GM19025 (cell line): ENCODE data around the gene GPR25.
A peak's percentile ranks its signal among the peaks of the same experiment; 100 is the strongest.

ENCODE experiments used
- ATAC-seq: cut with Tn5 transposase; IDR thresholded peaks from one replicate; pipeline ENCODE4 v1.9.1; 2021; ENCODE audit warnings: mild to moderate bottlenecking, low read depth, moderate library complexity; ENCODE audit not compliant: unreplicated experiment

Gene GPR25

DNA sequence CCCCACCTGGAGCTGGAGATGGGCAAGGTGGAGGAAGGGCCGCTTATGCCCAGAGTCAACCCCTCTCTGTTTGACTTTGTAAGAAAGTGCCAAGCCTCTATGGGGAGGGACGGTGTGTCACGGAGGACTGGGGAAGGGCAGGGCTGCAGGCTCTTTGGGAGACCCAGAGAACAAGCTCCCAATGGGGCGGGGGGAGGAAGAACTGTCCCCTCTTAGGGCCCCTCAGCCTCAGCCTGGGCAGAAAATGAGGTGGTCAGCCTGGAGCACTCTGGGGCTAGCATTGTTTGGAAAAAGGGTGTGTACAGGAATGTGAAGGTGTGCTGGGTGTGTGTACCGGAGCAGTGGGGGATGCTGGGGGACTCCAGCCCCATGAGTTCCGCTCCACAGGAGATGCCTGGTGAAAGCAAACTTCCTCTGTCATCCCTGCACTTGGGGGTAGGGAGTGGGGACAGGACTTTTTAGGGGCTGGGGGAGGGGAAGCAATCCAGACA lies 20.7 kb downstream of the GPR25 start:
- ATAC-seq = no peak

DNA sequence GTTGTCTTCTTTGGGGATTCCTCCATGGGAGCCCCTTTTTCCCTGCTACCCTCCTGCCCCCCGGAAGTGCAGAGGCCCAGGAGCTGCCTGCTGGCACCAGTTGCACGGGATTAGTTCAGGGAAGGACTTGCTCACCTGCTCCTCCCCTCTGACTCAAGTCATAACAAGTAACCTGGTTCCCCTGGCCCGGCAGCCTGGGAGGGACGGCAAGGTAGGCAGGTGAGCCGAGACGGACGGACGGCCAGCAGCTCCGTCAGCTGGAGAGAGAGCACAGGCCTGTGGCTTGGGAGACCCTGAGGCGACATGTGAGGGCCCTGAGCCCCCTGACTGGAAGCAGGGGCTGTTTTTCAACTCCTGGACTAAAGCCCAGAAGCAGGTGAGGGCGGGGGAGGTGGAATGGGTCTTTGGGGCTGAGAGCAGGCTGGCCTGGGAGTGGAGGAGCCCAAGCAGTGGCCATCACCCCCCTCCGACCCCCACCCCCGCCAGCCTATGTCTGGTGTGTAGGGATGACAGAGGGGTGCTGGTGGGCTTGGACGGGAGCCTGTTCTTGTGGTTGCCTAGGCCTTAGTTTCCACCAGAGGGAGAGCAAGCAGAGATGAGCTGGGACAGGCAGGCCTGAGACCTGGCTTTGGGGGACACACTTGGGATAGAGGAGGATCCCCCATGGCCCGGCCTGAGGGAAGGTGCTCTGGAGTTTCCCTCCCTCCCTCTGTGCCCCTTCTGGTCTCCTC lies 22.1 kb downstream of the GPR25 start, which contains the start of gene INAVA:
Gene INAVA, plus strand, starts transcription at position 189 of the 731 bp plus-strand sequence. CDS start 3,501 bp downstream, outside the sequence.
- ATAC-seq = no peak

DNA sequence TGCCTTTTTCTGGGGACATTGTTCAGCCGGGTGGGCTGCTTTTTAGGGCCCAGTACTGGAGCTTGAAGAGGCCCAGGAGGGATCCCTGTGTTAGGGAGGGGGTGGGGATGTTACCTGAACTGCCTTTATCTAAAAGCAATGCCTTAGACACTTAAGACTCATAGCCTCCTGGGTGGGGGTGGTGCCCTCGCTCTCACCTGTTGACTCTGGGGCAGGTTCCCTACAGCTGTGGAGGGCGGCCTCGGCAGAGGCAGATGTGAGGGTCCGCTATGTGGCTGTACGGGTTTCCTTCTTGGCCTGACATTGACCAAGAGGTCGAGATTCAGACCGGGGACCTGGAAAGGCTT lies 22.6 kb downstream of the GPR25 start:
- ATAC-seq = no peak

DNA sequence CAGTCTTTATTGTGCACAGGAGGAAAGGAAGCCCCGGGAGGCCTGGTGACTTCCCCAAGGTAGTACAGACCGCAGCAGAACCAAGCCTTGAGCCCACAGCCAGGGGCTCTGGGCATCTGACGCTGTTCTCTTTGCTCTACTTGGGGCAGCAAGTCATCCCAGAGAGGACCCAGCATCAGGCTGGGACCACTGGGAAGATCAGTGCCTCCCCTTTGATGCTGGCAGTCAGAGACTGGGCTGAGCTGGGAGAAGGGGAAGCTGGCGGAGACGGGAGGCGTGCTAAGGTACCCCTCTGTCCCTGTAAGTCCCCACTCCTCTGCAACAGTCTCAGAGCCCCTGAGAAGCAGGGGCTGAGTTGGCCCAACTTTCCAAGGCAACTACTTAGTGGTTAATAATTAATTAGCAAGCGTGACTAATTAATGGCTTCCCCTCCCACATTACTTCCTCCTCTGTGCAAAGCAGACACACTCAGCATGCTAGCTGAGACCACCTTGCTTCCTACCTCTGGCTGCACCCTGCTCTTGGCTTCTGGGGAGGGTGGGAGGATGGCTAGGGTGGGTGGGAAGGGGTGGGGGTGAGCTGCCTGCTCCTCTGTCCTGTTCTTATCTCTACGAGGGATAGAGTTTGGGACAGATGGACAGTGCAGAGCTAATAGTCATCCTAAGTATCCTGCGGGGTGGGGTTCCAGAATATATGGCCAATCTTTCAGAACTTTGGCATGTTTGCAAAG lies 23.2 kb downstream of the GPR25 start:
- peak; percentile 52 for ATAC-seq

DNA sequence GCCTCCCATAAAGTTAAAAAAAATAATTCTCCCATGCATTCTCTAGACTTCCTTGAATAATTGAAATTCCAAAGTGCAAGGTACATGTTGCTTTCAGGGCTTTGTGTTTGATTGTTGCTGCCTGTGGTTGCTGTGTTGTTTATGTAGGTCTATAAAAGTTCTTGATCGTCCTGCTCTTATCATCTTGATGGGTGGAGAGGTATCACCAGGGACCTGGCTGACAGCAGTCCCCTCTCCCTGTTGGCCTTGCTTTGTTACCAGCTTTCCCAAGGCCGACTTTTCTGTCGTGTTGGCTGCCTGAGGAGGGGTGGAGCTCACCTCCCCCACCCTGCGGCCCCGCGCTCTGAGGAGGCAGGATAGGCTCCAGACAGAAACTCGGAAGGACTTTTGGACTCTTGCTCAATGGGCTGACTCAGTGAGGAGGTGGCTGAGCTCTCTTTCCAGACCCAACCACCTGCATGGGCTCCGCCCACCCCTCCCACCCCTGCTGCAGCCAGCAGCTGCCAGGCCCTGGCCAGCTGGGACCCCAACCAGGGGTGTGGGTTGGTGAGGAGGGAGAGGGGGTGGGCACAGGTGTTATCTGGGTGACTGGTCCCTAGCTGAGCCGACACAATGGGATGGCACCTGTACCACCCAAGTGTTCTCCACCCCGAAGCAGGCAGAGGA lies 23.9 kb downstream of the GPR25 start:
- no peak for ATAC-seq

DNA sequence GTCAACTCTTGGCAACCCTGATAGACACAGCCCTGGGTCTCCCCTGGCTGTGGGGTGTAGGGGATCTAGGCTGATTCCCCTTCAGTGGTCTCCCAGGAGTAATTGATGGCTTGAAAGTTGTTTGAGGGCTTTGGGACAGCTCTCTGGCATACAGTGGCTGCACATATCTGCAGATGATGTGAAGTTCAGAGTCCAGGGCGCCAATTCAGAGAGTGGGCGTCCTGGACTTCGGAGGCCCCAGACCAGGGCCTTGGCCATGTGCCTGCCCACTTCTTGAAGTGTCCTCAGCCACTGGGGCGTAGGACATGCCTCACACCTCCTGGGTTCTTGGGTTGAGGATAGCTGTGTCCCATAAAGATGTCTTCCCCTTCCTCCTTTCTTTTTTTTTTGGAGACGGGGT lies 24.5 kb downstream of the GPR25 start:
- ATAC-seq = no peak

DNA sequence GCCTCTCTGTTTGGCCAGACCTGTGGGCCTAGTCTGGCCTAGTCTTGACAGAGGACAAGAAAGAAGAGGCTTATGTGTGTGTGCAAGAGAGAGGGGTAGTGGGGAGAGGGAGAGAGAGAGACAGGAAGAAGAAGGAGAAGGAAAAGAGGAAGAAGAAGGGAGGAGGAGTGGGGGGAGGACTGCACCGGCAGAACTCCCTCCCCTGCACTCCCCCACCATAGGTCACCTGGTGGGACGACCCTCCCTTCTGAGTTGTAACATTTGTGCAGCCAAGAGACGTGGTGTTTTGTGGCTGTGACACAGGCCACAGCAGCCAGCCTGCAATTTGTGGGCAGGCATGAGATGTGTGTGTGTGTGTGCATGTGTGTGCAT lies 26.2 kb downstream of the GPR25 start:
- ATAC-seq = no peak

DNA sequence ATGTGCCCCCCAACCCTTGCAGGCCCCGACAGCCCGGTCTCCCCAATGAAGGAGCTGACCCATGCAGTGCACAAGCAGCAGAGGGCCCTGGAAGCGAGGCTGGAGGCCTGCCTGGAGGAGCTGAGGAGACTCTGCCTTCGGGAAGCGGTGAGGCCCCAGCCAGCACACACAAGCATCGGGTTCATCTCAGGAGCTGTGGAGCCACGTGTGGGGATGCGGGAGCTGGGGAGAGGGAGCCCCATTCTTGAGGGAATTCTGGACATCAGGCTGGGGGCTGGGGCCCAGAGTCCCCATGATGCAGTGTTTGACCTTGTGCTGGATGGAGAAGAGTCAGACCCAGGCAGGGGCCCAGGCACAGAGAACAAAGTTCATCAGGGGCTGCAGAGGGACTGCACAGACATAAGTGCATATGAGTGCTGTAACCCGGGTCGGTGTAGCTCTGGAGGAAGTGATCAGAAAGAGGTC lies 26.7 kb downstream of the GPR25 start:
- ATAC-seq = no peak

DNA sequence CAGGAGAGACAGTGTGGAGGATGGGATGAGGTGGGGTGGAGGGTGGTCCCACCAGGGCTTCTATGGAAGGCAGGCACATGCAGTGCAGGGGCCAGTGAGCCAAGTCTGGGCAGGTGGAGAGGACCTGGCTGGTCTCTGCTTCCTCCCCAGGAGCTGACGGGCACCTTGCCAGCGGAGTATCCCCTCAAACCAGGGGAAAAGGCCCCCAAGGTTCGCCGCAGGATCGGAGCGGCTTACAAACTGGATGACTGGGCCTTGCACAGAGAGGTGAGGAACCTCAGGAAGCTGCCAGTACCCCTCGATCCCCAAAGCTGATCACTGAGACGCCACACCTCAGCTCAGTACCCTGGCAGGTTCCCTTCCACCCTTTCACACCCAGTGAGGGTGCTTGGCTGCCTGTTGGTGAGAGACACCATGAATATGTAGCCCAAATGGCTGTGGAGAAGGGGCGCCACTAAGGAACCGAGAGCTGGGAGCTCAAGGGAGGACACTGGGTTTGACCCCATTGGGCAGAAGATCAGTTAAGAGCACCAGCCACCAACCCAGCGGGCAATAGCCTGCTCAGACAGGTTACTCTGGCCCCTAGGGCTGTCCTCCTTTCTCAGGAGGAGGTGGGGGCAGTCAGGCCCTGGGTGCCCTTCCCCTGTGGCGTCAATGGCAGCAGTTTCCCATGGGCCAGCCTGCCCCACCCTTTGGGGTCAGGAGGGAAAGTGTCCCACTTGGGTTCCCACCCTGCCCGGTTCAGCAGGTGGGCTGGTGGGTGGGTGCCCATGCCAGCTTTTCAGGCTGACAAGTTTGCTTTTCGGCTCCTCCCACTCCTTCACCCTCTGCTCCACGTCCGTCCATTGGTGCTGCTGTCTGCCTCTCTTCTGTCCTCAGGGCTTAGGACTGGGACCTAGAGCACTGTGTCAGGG lies 27.4 kb downstream of the GPR25 start:
- no peak for ATAC-seq

DNA sequence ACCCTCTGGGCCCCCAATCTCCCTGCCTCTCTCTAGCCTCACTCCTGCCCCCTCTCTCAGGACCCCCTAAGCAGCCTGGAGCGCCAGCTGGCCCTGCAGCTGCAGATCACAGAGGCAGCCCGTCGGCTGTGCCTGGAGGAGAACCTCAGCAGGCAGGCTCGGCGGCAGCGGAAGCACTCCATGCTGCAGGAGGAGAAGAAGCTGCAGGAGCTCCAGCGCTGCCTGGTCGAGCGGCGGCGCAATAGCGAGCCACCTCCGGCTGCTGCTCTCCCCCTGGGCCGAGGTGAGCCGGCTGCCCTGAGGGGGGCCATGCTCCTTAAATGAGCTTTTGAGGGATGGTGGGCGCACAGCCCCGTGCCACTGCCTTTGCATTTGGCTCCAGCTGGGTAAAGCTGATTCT lies 28.1 kb downstream of the GPR25 start:
- ATAC-seq = no peak

DNA sequence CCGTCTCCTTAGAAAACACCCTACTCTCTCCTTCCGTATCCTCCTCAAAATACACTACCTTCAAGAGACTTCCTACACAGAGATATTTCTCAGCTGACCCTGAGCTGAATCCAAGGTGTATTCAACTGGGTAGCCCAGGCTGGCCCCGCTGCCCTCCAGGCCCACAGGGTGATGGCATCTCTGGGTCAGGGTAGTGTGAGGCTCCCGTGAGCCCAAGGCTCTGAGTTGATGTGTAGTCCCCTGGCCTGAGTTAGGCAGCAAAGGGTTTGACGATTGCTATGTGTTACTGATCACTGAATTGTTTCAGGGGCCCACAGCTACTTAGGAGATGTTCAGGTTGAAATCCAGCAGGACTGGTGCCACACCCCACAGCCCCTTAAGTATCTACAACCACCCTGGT lies 28.6 kb downstream of the GPR25 start:
- ATAC-seq = no peak

DNA sequence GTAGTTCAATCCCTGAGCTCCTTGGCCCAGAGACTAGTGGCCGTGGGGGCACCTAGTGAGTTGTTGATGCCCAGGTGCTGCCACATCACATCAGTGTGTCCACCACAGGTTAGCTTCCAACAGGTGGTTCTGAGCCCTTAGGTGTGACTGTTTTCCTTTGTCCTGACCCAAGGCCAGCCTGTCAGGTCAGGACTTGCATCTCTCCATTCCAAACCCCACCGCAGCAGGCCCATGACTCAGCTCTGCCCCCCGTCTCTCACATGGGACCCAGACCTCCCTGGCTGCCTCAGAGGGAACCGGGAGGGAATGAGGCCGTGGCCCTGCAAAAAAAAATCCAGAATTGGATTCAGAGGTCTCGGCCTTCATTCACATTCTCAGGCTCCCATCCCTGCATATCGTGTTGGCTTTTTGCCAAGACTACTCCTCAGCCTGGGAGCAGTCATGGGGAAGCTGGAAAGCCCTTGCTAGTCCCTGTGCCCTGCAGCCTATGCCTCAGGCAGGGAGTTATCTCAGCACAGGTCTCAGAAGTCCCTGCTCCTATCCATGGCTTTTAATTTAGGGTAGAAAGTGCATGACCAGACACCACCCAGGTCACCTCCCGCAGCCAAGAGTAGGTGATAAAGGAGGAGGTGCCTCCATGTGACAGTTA lies 29.1 kb downstream of the GPR25 start:
- ATAC-seq = no peak

DNA sequence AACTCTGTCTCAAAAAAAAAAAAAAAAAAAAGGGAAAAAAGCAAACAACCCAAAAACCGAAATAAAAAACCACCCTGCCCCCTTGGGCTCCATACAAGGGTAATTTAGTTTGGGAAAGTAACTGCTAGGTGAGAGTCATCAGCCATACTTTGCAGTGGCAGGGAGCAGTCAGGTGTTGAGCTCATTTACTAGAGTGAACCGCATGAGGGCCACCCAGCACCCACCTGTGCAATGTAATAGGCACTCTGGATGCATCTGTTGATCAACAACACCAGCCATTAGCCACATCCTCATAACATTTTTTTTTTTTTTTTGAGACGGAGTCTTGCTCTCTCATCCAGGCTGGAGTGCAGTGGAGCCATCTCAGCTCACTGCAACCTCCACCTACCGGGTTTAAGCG lies 31.0 kb downstream of the GPR25 start:
- no peak for ATAC-seq

DNA sequence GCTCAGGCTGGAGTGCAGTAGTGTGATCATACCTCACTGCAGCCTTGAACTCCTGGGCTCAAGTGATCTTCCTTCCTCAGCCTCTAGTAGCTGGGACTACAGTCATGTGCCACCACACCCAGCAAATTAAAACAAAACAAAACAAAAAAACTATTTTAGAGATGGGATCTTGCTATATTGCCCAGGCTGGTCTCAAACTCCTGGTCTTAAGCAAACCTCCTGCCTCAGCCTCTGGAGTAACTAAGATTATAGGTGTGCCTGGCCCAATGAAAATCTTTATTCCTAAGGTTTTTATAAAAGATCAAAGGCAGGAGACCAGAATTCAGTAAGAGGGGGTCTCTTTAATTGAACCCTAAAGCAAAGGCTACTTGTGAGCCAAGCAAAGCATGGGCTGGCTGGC lies 32.0 kb downstream of the GPR25 start:
- ATAC-seq = no peak

DNA sequence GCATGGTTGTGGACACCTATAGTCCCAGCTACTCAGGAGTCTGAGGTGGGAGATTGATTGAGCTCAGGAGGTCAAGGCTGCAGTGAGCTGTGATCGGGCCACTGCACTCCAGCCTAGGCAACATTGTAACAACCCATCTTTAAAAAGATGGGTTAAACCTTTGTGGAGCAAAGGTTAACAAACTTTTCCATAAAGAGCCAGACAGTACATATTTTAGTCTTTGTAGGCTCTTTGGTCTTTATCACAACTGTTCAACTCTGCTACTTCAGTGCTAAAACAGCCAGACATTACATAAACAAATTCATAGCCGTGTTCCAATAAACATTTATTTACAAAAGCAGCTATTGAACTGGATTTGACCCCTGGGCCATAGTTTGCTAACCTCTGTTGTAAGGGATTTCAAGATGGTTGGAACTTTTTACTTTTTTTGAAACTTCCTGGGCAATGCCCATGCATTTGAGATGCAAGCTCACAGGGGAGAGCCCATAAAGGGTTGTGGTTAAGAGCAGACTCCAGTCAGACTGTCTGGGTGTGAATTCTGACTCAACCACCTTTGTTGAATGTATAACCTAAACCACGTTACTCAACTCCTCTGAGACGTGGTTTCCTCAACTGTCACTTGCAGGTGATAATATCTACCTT lies 32.8 kb downstream of the GPR25 start:
- peak; percentile 38 for ATAC-seq

DNA sequence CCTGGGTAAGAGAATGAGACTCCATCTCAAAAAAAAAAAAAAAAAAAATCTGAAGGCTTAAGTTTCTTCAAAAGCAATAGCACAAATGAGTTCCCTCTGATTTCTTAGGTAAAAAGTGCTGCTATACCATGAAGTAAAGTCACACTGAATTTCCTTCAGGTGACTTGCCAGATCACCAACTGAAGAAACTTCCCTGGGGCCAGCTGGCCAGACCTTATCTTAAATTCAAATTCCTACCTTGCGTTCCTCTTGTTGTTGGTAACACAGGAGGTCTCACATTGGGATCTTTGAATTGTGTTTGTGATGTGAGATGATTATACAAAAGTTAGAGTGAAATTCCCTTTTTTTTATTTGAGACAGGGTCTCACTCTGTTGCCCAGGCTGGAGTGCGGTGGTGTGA lies 33.7 kb downstream of the GPR25 start:
- no peak for ATAC-seq

DNA sequence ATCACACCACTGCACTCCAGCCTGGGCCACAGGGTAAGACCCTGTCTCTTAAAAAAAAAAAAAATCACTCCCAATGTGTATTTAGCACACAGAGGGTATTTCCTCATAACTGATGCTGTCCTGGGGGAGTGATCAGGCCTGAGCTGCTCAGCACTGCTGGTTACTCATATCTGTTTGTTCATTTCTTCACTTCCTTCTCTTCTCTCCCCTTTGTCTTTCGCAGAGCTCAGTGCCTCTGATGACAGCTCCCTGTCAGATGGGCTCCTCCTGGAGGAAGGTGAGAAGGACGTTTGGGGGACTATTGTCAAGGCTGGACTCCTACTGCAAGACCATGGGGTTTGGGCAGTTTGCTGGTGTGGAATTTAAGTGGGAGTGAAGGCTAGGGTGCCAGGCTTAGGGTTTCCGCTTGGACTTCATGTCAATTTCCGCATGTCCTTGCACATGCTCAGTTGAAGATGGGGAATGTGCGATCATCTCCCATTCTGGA lies 34.9 kb downstream of the GPR25 start:
- ATAC-seq = peak; percentile 48

DNA sequence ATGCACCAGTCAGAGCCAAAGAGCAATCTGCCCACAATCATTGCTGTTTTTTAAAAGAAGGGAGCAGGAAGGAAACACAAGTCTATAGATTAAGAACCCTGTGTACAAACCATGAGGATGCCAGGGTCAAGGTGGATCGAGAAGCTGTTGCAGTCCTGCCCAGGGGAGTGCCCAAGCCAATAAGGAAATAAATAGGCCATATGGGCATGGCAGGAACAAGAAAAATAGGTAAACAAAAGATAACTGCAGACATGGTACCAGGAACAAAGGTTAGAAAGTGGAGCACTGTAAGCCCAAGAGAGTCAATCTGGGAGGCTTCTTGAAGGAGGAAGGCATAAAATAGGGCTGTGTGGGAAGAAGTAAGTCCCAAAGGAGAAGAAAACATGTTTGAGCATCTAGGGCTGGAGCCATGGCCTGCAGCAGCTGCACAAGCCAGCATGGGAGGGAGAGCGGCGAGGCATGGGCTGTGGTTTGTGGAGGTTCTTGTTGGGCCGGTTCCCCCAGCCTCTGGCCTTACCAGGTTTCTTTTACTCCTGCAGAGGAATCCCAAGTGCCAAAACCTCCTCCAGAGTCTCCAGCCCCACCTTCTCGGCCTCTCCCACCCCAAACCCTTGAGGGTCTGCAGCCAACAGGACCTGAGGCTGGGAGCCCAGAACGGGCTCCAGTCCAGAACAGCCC lies 35.5 kb downstream of the GPR25 start:
- ATAC-seq = no peak

DNA sequence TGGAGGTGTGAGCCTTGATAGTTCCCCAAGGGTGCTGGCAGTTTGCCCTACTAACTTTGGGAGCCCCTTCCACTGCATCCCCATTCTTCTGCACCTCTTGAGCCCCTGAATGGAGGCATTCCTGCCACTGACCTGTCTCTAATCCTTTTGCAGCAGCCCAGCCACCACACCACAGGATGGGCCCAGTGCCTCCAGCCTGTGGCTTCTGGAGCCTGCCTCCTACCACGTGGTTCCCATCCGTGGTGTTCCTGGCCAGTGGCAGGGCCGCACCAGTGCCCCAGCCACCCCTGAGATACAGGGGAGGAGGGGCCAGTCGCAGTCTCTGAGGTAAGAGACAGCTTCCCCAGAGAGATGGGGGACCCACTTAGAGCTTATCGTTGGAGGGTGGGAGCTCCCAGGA lies 36.3 kb downstream of the GPR25 start:
- no peak for ATAC-seq
